Activated naive CD4-positive, alpha-beta T cell treated with anti-CD3 and anti-CD28 coated beads, Interleukin-2, amount 50 U/mL, for 16 hours (primary cell): ENCODE measurements around the gene FBL.
"Not testable (repeated sequence)": the region's sequence is repeated elsewhere in the genome, so short reads cannot be mapped to it uniquely, and the experiment has no call there.

ENCODE experiments used
- DNase-seq: peaks from one replicate; pipeline ENCODE4 v3.0.0-alpha.2; 2020

Gene FBL

DNA sequence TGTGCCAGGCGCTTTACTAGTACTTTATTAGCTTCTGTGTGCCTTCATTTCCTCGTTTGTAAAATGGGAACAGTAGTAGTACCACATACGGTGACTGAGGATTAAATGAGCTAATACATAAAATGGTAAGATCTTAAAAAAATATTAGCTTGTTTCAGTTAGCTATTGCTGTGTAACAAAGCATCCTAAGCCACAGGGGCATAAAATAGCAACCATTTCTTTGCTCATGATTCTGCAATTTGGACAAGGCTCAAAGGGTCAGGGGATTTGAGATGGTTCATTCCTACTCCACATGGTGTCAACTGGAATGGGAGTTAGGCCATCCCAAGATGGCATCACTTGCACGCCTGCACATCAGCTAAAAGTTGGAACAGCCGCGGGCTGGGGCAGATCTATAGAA is 25.5 kb downstream of the FBL start:
- no peak for DNase-seq

DNA sequence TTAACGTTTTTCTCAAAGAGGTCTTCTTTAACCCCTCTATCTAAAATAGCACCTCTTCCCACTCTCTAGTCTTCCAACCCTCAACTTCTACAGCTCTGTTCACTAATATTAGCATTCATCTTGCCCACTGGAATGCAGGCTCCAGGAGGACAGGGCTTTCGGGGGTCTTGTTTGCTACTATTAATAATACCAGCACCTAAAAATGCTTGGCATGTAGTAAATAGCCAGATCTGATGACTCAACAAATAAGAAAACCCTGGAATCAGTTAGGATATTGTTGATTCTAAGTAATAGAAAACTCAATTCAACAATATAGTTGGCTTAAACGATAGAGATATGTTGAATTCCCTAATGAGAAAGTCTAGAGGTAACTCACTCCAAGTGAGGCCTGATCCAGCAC is 26.4 kb downstream of the FBL start:
- no peak for DNase-seq

- DNase-seq: no peak
Observed at GRCh38 chr19:39818626-39819097, 27.5 kb downstream of the FBL start.

DNA sequence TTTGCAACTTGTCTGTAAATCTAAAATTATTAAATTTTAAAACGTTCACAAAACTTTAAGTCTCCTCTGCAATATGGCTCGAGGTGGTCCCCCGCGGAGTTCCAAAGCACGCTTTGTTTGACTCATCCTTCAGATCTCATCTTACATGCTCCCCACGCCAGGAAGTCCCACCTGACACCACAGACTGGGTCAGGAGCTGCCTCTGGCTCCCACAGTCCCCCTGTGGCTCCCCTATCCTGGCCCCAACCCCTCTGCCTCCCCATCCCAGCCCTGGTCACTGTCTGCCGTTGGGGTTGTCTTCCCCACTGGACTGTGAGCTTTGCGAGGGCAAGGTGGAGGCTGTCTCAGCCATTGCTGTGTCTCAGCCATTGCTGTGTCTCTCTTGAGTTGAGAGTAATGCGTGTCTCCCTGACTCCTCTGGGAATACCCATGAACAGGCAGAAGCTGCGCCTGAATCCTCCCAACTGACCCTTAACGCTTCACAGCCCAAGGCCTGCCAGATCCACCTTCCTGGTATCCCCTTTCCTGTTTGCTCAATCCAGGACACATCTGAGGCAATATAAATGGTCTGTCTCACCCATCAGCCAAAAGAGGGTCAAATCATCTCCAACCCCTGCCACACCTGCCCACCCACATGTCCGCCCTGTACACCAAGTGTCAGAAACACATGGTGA is 28.2 kb downstream of the FBL start:
- DNase-seq: no peak

DNA sequence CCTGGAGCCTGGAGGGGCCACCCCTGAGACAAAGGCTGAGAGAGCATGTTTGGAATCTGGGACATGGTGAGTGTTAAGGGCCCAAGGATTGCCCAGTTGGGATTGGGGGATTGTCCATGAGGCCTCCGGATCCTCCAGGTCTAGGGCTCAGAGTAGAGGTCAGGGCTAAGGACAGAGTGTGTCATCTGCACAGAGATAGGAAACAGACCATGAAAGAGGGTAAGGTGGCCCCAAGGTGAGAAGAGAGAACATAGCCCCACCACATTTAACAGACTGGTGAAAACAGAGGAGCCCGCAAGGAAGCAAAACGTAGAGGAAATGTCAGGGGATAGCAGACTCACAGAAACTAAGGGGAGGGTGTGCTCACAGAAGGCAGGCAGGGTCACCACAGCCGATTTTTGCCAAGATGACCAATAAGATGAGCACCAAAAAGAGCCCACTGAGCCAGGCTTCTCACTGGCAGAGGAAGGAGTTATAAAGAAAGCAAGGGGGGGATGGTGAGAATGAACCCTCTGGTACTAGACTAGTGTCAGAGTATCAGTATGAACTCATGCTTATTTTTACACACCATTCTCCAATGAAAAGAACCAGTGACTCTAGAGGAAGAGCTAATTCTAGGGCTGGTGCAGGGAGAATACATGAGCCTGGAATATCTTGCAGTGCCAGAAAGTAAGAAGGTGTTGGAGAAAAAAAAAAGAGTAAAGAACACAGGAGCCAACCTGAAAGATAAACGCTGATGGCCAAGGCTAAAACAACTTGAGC is 29.7 kb downstream of the FBL start:
- no peak for DNase-seq

- DNase-seq: no peak
Observed at GRCh38 chr19:39814595-39814994, 31.6 kb downstream of the FBL start.

DNA sequence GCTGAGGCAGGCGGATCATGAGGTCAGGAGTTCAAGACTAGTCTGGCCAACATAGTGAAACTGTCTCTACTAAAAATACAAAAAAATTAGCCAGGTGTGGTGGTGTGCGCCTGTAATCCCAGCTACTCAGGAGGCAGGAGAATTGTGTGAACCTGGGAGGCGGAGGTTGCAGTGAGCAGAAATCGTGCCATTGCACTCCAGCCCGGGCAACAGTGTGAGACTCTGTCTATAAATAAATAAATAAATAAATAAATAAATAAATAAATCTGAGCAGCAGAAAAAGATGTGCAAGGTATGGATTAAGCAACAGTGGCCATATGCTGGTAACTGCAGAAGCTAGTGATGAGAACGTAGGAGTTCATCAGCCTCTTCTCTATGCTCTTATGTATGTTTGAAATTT is 32.1 kb downstream of the FBL start:
- DNase-seq: not testable (repeated sequence)

DNA sequence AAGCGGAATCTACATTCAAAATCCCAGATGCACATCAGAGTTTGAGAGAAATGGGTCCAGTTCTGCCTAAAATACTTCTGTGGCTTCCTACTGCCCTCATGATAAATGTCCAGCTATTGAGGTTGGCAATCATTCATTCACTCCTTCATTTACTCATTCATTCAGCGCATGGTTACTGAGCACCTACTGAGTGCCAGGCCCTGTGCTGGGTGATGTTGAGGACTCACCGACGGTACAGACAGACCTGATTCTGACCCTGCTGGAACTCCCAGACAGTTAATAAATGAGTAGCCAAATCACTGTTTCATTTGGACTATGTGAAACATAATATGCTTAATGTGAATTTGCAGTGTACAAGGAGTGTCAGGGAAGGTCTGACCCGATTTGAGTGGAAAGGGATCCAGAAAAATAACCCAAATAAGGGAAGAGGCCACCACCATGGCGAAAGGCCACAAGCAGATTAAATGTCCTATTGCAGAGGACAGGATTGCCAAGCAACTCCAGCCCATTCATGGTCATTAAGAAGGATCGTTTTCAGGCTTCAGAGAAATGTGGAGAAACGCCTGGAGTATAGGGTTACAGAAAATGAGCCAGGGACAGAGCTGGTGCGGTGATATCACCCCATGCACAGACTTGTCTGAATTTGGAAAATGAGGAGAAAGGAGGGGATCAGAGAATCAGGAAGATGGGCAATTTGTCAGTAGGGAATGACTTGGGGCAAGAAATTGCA is 32.8 kb downstream of the FBL start:
- no peak for DNase-seq

DNA sequence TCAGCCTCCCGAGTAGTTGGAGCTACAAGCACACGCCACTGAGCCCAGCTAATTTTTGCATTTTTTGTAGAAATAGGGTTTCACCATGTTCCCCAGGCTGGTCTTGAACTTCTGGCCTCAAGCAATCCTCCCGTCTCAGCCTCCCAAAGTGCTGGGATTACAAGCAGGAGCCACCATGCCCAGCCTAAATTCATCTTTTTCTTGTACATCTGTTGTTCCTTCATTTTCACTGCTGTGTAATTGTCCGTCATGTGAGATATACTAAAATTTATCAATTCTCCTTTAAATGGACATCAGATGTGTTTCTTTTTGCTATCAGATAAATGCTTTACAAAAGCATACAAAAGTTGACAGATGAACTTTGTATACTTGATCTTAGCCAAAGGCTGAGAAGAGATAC is 35.1 kb downstream of the FBL start:
- no peak for DNase-seq

DNA sequence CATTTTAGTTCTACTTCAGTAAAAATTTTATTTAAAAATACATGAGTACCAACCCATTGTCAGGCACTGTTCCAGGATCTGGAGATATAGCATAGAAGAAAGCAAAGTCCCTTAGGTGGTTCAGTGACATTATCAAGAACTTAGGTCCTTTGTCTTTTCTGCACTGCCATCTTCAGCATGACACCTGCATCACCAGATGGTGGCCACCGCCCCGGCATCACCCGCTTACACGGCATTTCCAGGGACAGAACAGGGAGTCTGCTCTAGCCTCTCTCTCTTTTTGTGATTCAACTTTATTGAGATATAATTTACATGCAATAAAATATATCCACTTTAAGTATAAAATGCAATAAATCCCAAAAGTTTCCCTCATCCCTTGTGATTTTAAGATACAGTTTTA is 35.8 kb downstream of the FBL start:
- no peak for DNase-seq

GRCh38 chr19:39809368-39809767 is 36.8 kb downstream of the FBL start:
- DNase-seq: no peak

DNA sequence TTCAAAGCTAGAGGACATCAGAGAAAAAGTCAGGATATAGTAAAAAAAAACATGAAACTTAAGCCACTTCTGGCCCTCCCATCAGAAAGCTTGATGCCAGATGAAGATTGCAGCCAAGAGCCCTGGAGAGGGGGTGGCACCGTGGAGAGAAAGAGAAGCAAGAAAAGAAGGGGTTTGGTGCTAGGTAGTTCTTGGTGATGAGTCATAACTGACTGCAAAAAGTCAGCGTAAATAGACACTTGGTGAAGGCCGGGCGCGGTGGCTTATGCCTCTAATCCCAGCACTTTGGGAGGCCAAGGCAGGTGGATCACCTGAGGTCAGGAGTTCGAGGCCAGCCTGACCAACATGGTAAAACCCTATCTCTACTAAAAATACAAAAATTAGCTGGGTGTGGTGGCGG is 37.5 kb downstream of the FBL start:
- DNase-seq: not testable (repeated sequence)

GRCh38 chr19:39807846-39808364 is 38.3 kb downstream of the FBL start:
- DNase-seq: no peak

- DNase-seq: no peak
Observed at GRCh38 chr19:39805104-39805503, 41.1 kb downstream of the FBL start.

GRCh38 chr19:39802958-39803357 is 43.2 kb downstream of the FBL start:
- DNase-seq: no peak

GRCh38 chr19:39797083-39797482 is 49.1 kb downstream of the FBL start:
- DNase-seq: no peak

DNA sequence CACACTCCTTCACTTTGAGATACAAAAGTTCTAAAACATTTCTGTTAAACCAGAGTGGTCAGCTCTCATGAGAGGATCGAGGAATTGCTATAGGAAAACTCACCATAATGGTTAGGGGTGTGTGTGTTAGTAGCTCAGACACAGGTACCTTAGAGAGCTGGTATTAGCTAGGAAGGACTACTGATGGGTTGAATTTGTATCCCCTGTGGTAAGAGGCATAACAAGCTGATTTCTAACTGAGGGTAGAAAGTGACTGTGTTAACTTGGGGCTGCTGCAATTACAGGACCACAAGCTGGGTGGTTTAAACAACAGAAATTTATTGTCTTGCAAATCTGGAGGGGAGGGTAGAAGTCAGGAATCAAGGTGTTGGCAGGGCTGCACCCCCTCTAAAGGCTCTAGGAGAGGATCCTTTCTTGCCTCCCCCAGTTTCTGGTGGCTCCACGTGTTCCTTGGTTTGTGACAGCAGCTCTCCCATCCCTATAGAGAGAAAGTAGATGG is 50.1 kb downstream of the FBL start:
- DNase-seq: no peak

DNA sequence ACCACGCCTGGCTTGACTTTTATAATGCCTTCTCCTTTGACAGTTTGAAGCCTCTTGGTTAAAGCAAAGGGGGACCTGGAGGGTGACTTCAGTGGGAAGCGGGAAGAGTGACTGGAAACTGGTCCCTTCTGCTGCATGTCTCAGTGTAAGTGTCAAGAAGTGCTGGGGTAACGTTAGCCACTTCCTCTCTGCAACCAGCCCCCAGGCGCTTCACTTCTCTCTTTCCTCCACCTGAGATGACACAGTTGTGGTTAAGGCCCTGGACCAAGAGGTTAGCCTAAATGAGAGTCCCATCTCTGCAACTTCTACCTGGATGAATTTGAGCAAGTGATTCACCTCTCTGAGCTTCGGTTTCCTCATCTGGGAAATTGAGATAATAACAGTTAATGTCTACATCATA is 51.2 kb downstream of the FBL start:
- no peak for DNase-seq

GRCh38 chr19:39792999-39793546 is 53.1 kb downstream of the FBL start:
- peak; percentile 74 for DNase-seq

DNA sequence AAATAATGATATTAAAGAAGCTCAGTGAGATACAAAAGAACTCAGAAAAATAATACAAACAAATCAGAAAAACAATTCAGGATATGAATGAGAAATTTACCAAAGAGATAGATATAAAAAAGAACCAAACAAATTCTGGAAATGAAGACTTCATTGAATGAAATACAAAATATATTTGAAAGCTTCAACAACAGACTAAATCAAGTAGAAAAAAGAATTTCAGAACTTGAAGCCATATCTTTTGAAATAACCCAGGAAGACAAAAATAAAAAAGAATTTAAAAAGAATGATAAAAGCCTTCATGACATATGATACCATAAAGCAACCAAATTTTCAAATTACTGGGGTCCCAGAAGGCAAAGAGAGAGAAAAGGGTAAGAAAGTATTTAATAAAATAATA is 57.9 kb downstream of the FBL start:
- no peak for DNase-seq
